Pancreas (tissue), 10 donors: ENCODE data around the gene ACOD1. TPM values are rescaled to one million over a fixed set of nuclear protein-coding genes. Genes with fewer than 3 reads are reported as not detected.
"Not testable (repeated sequence)": the region's sequence is repeated elsewhere in the genome, so short reads cannot be mapped to it uniquely, and the experiment has no call there.

Experiments used
- ATAC-seq, 4 donors: fragments of 200-7000 bp; cut with Tn5 transposase; one replicate each; pipeline versions ENCODE4 v1.8.0 to v1.9.1; 2020; ENCODE audit warnings: mild to moderate bottlenecking in 4 of 4, moderate library complexity in 4 of 4
- DNase-seq, 6 donors: peaks; one replicate each; pipeline ENCODE4 v3.0.0-alpha.2; 2020
- FAIRE-seq: peaks from 2 replicates; lab custom pipeline; 2012; peaks lifted over from hg19 to GRCh38; lab: Jason Lieb, UNC
- H3K27ac ChIP-seq, 4 donors: fragments of 200-600 bp; sonication (generic); 1 replicate in 3 of 4; 2 replicates in 1 of 4; pipeline versions ENCODE4 v1.5.0 to v1.8.0; 2020
- H3K27me3 ChIP-seq, 4 donors: fragments of 200-600 bp; one replicate each; pipeline ENCODE4 v1.8.0; 2021
- H3K36me3 ChIP-seq, 3 donors: fragments of 200-600 bp; sonication (generic) in 1 of 3; one replicate each; pipeline versions ENCODE4 v1.5.0 to v1.8.0; 2020 to 2021
- H3K4me1 ChIP-seq, 3 donors: fragments of 200-600 bp; one replicate each; pipeline ENCODE4 v1.8.0; 2021
- H3K4me3 ChIP-seq, 4 donors: fragments of 200-600 bp; sonication (generic) in 2 of 4; one replicate each; pipeline versions ENCODE4 v1.5.0 to v1.8.0; 2020 to 2021
- H3K9me3 ChIP-seq, 4 donors: fragments of 200-600 bp; one replicate each; pipeline ENCODE4 v1.8.0; 2021
- CTCF ChIP-seq, 4 donors: fragments of 200-600 bp; sonication (generic) in 3 of 4; IDR thresholded peaks; one replicate each; pipeline versions ENCODE4 v1.5.0 to v1.8.0; 2021; ENCODE audit warnings: antibody characterized with exemption in 4 of 4
- WGBS, 2 donors: extraction: QIAGEN DNeasy Blood & Tissue Kit; methylation state at CpG; one replicate each; pipeline ENCODE4 v1.1.7; 2013; 5-methylcytosine and 5-hydroxymethylcytosine counted together
- intact Hi-C, 3 donors: fragments of 100-400 bp; cut with DNase I; formaldehyde crosslinking; loops; one replicate each; pipeline versions ENCODE4 v1.11.1 to v1.14.2; 2022
- polyA plus RNA-seq, 2 donors: library from polyadenylated mRNA; stranded (reverse); fragments of 200-250 nt; gene quantifications; one replicate each; pipeline ENCODE4 v1.2.3, GENCODE V29; 2013
- total RNA-seq, 6 donors: library from RNA; stranded (reverse); fragmentation: NEBNext Ultra II Directional in 4 of 6; extraction: Animal tissue kit (Norgen Biotek cat#: 25700) in 4 of 6; gene quantifications; one replicate each; pipeline versions ENCODE4 v1.2.1 to v1.2.4, GENCODE V29; 2021 to 2023
- donor health status: healthy with polysubstance abuse.
- donor health status: DM: no; HTN: no; CAD: no; lungs with moderate emphysema.
- donor health status: DM: no; HTN: no; CAD: no.
- donor health status: control.
- donor health status: control.
- donor health status: Bipolar disorder and iron deficiency.
- donor health status: DM: yes; HTN: yes; CAD: no.
- donor health status: DM: no; HTN: no; CAD: no.
- donor health status: DM: no; HTN: no; CAD: no.
- donor health status: DM: yes; HTN: yes; CAD: no.

Gene ACOD1
- total RNA-seq (not detected), polyA plus RNA-seq (not detected)

- H3K36me3 ChIP-seq, result no peaks in the 10 kb centered on the region
- DNase-seq (no peak), FAIRE-seq (no peak), ATAC-seq (no peak)
- no peaks in the 10 kb centered on the region for H3K9me3 ChIP-seq
- no peak within 1 kb of the TSS for H3K4me3 ChIP-seq
- no peak within 1 kb of the TSS for H3K27ac ChIP-seq
- intact Hi-C loops, result no loop called here
- no peaks in the 10 kb centered on the region for H3K27me3 ChIP-seq
- 79 to 85% methylated on average over 2 of the region's 2 CpGs for WGBS, 2 donors
- TF ChIP-seq CTCF (IDR thresholded peaks at IDR 0.05), result no peak
- no peaks in the 10 kb centered on the region for H3K4me1 ChIP-seq
Observed at GRCh38 chr13:76948149-76948548, at the start of gene ACOD1. ACOD1 (plus strand) TSS chr13:76948511; CDS start chr13:76948559, 48 bp downstream.

- H3K4me1 ChIP-seq, H3K9me3 ChIP-seq, H3K36me3 ChIP-seq, DNase-seq, intact Hi-C loops, H3K27ac ChIP-seq, FAIRE-seq, H3K27me3 ChIP-seq, H3K4me3 ChIP-seq, ATAC-seq: not testable (repeated sequence)
- 84 to 94% methylated on average over 4 of the region's 4 CpGs for WGBS, 2 donors
Observed at GRCh38 chr13:76899066-76899465, 49.2 kb upstream of the ACOD1 start.

GRCh38 chr13:76903544-76904162 is 44.7 kb upstream of the ACOD1 start:
- Histone ChIP-seq H3K36me3 (no peaks in the 10 kb centered on the region), H3K4me1 (no peaks in the 10 kb centered on the region), H3K27me3 (peaks cover 0 to 5% (median 0%) of the 10 kb centered on the region in 4 donors), H3K4me3 (no peak overlapping the region), H3K9me3 (no peaks in the 10 kb centered on the region), H3K27ac (no peak overlapping the region)
- ATAC-seq (peak; percentile 80 to 99 (median 94)), FAIRE-seq (peak; percentile 85), DNase-seq (peak in 5 of 6 donors; percentile 24 to 67 (median 45))
- peak; percentile 88 to 97 (median 96) for TF ChIP-seq CTCF (IDR thresholded peaks at IDR 0.05)
- WGBS, 2 donors, result 14 to 21% methylated on average over 3 of the region's 3 CpGs
- intact Hi-C loops, result loop anchor here in 2 of 3 donors (10.0 kb wide), 1 partner anchor 1029 kb away; no protein-coding TSS in a partner anchor

GRCh38 chr13:76904507-76904906 is 43.8 kb upstream of the ACOD1 start:
- no peaks in the 10 kb centered on the region for H3K9me3 ChIP-seq
- no peak overlapping the region for H3K27ac ChIP-seq
- ATAC-seq (no peak), DNase-seq (no peak), FAIRE-seq (no peak)
- intact Hi-C loops, result loop anchor here in 2 of 3 donors (10.0 kb wide), 1 partner anchor 1030 kb away; no protein-coding TSS in a partner anchor
- H3K36me3 ChIP-seq, result no peaks in the 10 kb centered on the region
- 35 to 46% methylated on average over 2 of the region's 2 CpGs for WGBS, 2 donors
- no peaks in the 10 kb centered on the region for H3K4me1 ChIP-seq
- H3K4me3 ChIP-seq, result no peak overlapping the region
- H3K27me3 ChIP-seq, result peaks cover 0 to 5% (median 0%) of the 10 kb centered on the region in 4 donors
- no peak for TF ChIP-seq CTCF (IDR thresholded peaks at IDR 0.05)

GRCh38 chr13:76912476-76912875 is 35.8 kb upstream of the ACOD1 start:
- Histone ChIP-seq H3K4me1 (no peaks in the 10 kb centered on the region), H3K9me3 (no peaks in the 10 kb centered on the region), H3K36me3 (no peaks in the 10 kb centered on the region), H3K27ac (no peak overlapping the region), H3K27me3 (no peaks in the 10 kb centered on the region), H3K4me3 (no peak overlapping the region)
- no peak for TF ChIP-seq CTCF (IDR thresholded peaks at IDR 0.05)
- FAIRE-seq (no peak), ATAC-seq (no peak), DNase-seq (no peak)
- 79 to 86% methylated on average over 3 of the region's 3 CpGs for WGBS, 2 donors
- intact Hi-C loops, result no loop called here
